Lower lobe of right lung (tissue), 2 donors: ENCODE data around the gene HPS4. TPM values are rescaled to one million over a fixed set of nuclear protein-coding genes. Genes with fewer than 3 reads are reported as not detected.

Experiments used
- ATAC-seq, 2 donors: fragments of 200-7000 bp; cut with Tn5 transposase; one replicate each; pipeline ENCODE4 v1.9.1; 2020 to 2022; ENCODE audit warnings: mild to moderate bottlenecking in 2 of 2, moderate library complexity in 2 of 2
- DNase-seq: peaks from one replicate; pipeline ENCODE4 v3.0.0-alpha.2; 2020
- H3K27ac ChIP-seq: fragments of 200-600 bp; one replicate; pipeline ENCODE4 v1.8.0; 2022
- H3K27me3 ChIP-seq: fragments of 200-600 bp; one replicate; pipeline ENCODE4 v1.8.0; 2022; ENCODE audit warnings: low read depth
- H3K36me3 ChIP-seq: fragments of 200-600 bp; one replicate; pipeline ENCODE4 v1.8.0; 2022; ENCODE audit warnings: mild to moderate bottlenecking
- H3K4me1 ChIP-seq: fragments of 200-600 bp; one replicate; pipeline ENCODE4 v1.8.0; 2022
- H3K4me3 ChIP-seq: fragments of 200-600 bp; one replicate; pipeline ENCODE4 v1.8.0; 2022; ENCODE audit warnings: mild to moderate bottlenecking
- H3K9me3 ChIP-seq: fragments of 200-600 bp; one replicate; pipeline ENCODE4 v1.8.0; 2022
- intact Hi-C: fragments of 100-400 bp; cut with DNase I; formaldehyde crosslinking; loops from one replicate; pipeline ENCODE4 v1.11.0; 2022
- total RNA-seq: library from RNA; stranded (reverse); fragmentation: NEBNext Ultra II Directional; extraction: Animal tissue kit (Norgen Biotek cat#: 25700); gene quantifications from one replicate; pipeline ENCODE4 v1.2.1, GENCODE V29; 2021
- TF ChIP-seq, protein P1 (sequence below): fragments of 200-600 bp; IDR thresholded peaks from one replicate; pipeline ENCODE4 v1.8.0; 2022; ENCODE audit warnings: antibody characterized with exemption, mild to moderate bottlenecking
- donor health status: DM: no; HTN: yes; CAD: no; lungs with severe emphysema.

HPS4 gene
- total RNA-seq, 1 donor from 2014 or later = 39.8 TPM

DNA sequence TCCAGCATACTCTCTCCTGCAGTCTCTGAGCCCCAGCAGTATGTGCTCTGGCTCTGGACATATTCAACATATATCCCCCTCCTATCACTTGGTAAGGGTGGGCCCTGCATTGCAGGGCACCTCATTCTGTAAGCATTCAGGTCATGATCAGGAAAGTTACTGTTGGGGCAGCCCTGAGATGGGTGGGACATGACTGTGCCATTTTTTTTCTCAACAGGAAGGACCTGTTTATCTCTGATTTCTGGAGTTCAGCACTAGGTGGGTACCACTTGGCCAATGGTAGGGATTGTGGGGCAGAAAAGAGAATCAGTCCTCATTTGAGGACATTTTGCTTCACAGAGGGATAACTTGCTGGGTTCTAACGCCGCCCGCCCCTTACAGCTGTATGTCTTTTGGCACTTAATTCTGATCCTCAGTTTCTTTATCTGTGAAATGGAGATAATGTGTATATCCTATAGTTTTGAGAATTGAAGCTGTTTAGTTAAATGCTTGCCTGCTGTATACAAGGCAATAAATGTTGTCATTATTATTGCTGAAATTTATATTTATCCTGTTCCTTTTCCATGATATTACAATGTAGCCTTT lies 2.3 kb upstream of the HPS4 start:
- no peaks in the 10 kb centered on the region for H3K9me3 ChIP-seq
- ATAC-seq (no peak), DNase-seq (no peak)
- intact Hi-C loops = no loop called here
- peaks cover 46% of the 10 kb centered on the region for H3K36me3 ChIP-seq
- TF ChIP-seq, protein P1, sequence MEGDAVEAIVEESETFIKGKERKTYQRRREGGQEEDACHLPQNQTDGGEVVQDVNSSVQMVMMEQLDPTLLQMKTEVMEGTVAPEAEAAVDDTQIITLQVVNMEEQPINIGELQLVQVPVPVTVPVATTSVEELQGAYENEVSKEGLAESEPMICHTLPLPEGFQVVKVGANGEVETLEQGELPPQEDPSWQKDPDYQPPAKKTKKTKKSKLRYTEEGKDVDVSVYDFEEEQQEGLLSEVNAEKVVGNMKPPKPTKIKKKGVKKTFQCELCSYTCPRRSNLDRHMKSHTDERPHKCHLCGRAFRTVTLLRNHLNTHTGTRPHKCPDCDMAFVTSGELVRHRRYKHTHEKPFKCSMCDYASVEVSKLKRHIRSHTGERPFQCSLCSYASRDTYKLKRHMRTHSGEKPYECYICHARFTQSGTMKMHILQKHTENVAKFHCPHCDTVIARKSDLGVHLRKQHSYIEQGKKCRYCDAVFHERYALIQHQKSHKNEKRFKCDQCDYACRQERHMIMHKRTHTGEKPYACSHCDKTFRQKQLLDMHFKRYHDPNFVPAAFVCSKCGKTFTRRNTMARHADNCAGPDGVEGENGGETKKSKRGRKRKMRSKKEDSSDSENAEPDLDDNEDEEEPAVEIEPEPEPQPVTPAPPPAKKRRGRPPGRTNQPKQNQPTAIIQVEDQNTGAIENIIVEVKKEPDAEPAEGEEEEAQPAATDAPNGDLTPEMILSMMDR = no peak
- H3K4me1 ChIP-seq = peaks cover 45% of the 10 kb centered on the region
- H3K27ac ChIP-seq = no peak overlapping the region
- H3K4me3 ChIP-seq = no peak overlapping the region
- H3K27me3 ChIP-seq = no peaks in the 10 kb centered on the region

GRCh38 chr22:26485013-26485412 lies 1.4 kb upstream of the HPS4 start:
- H3K9me3 ChIP-seq = no peaks in the 10 kb centered on the region
- ATAC-seq = no peak

DNA sequence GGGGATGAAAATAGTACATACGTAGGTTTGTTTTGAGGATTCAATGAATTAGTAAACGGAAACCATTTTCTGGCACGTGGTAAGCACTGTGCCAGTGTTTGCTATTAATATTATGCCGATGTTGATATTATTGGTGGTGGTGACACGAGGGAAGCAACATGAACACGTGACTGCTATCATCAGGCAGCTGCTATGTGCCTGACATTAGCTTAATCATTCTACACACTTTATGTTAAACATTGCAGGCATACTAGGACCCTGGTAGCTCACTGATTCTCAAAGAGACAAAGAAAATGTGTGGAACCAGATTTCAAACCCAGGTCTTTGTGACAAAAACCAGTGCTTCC lies 750 bp upstream of the HPS4 start:
- intact Hi-C loops = no loop called here
- peaks cover 31% of the 10 kb centered on the region for H3K36me3 ChIP-seq
- no peaks in the 10 kb centered on the region for H3K27me3 ChIP-seq
- H3K4me1 ChIP-seq = peaks cover 60% of the 10 kb centered on the region
- no peaks in the 10 kb centered on the region for H3K9me3 ChIP-seq
- TF ChIP-seq, protein P1 = no peak
- H3K4me3 ChIP-seq = peak overlapping the region; percentile 100
- DNase-seq = no peak
- H3K27ac ChIP-seq = peak overlapping the region; percentile 99
- ATAC-seq = no peak

More at GRCh38 chr22:26485013-26485412, 1.4 kb upstream of the HPS4 start:
- Histone ChIP-seq H3K27ac (peak overlapping the region; percentile 99), H3K27me3 (no peaks in the 10 kb centered on the region), H3K4me1 (peaks cover 53% of the 10 kb centered on the region), H3K36me3 (peaks cover 37% of the 10 kb centered on the region), H3K4me3 (peak overlapping the region; percentile 100)
- TF ChIP-seq, protein P1 = no peak
- intact Hi-C loops = no loop called here
- DNase-seq = no peak

DNA sequence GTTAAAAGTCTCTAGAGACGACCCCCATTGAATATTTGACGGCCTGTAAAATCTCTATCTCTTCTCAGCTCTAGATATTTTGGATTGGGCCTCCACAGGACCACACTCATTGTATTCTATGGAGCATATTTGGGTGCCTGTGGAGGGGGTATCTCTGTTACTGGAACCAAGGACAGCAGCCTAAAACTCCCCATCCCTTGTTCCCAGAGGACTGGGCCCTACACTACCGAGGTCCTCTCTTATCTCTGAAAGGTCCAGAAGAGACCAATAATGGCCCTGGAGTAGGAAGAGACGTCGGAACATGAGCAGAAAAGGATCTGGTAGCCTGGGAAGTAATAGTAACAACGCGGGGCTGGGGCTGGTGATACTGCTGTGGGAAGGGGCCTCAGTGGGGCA lies 542 bp downstream of the HPS4 start:
- Histone ChIP-seq H3K9me3 (no peaks in the 10 kb centered on the region), H3K4me1 (peaks cover 68% of the 10 kb centered on the region), H3K4me3 (peak overlapping the region; percentile 100), H3K36me3 (peaks cover 18% of the 10 kb centered on the region), H3K27ac (peak overlapping the region; percentile 99), H3K27me3 (no peaks in the 10 kb centered on the region)
- ATAC-seq (peak in 1 of 2 donors; percentile 19), DNase-seq (no peak)
- intact Hi-C loops = no loop called here
- TF ChIP-seq, protein P1 = no peak

DNA sequence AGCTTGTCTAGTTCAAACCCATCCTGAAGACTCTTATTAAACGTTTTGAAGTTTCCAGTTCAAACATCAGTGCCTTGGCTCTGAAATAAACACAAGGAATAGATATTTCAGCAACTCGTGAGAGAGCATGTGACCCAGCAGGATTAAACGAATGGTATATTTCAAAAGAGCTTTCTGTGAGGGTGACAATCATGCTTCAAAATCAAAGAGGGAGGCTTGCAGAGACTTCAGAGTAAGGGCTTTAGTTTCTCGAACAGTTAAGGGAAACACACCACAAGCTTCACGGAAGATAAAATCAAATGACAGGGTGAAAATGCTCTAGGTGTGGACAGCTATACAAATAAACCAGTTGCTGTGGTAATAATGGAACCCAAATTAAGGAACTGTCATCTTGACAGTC lies 1.4 kb downstream of the HPS4 start:
- no peak for ATAC-seq
- H3K36me3 ChIP-seq = peaks cover 18% of the 10 kb centered on the region
- DNase-seq = no peak
- H3K27ac ChIP-seq = peak overlapping the region; percentile 22
- peaks cover 68% of the 10 kb centered on the region for H3K4me1 ChIP-seq
- no peaks in the 10 kb centered on the region for H3K27me3 ChIP-seq
- peak overlapping the region; percentile 100 for H3K4me3 ChIP-seq
- intact Hi-C loops = no loop called here
- no peaks in the 10 kb centered on the region for H3K9me3 ChIP-seq
- TF ChIP-seq, protein P1 = no peak

- DNase-seq = no peak
- intact Hi-C loops = no loop called here
Measured at GRCh38 chr22:26481694-26482093, 1.9 kb downstream of the HPS4 start.

More at GRCh38 chr22:26481694-26482093, 1.9 kb downstream of the HPS4 start:
- no peaks in the 10 kb centered on the region for H3K27me3 ChIP-seq
- peak overlapping the region; percentile 22 for H3K27ac ChIP-seq
- peaks cover 20% of the 10 kb centered on the region for H3K36me3 ChIP-seq
- H3K4me3 ChIP-seq = no peak overlapping the region
- no peaks in the 10 kb centered on the region for H3K9me3 ChIP-seq
- TF ChIP-seq, protein P1 = no peak
- peaks cover 68% of the 10 kb centered on the region for H3K4me1 ChIP-seq
- ATAC-seq = no peak
